Measurements from ENCODE around the gene ADRA2B. TPM values are rescaled to one million over a fixed set of nuclear protein-coding genes. Genes with fewer than 3 reads are reported as not detected.

Gene ADRA2B
- total RNA-seq, 4 donors from 2014 or later = 2.1 to 6.0 (median 4.0) TPM

DNA sequence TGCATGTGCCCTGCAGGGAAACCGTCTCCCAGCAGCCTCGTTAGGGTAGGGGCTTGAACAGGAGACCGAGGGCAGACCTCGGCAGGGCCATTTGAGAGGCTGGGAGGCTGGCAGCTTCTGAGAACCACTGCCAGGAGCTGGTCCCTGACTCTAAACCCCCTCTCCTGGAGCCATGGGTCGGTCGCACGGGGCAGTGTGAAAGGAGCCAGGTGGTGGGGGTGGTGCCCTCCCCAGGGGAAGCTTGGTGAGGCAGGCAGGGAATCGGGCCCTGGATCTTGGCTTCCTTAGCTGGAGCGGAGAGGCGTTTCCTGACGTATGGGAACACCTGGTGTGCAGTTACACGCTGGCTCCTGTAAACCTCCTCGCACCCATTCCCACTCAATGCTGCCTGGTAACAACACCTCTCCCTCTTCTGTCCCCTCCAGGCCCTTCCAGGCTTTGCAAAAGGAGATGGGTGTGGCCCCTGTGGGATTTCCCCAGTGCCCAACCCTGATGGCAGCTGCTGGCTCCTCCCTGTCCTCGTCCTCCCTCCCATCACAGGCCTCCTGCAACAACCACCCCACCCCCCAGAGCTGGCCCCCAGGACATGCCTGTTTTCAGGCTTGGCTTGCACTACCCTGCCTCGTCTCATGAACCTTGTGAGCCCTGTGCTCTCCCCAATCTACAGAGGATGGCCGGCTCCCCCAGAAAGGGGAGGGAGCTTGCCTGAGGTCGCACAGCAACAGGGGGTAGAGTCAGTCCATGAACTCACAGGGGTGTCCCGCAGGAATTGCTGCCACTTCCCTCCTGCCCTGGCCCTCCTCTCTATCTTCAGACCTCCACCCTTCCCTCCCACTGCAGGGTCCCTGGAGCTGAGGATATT is 24.4 kb downstream of the ADRA2B start:
- no peaks in the 10 kb centered on the region for H3K9me3 ChIP-seq
- H3K4me1 ChIP-seq = peaks cover 0 to 9% (median 0%) of the 10 kb centered on the region in 4 donors
- no peaks in the 10 kb centered on the region for H3K36me3 ChIP-seq
- H3K27ac ChIP-seq (replicated peaks in 1 of 4) = no peak overlapping the region
- no peak overlapping the region for H3K4me3 ChIP-seq
- H3K27me3 ChIP-seq = peaks cover 0 to 19% (median 0%) of the 10 kb centered on the region in 4 donors
- TF ChIP-seq, protein P1, sequence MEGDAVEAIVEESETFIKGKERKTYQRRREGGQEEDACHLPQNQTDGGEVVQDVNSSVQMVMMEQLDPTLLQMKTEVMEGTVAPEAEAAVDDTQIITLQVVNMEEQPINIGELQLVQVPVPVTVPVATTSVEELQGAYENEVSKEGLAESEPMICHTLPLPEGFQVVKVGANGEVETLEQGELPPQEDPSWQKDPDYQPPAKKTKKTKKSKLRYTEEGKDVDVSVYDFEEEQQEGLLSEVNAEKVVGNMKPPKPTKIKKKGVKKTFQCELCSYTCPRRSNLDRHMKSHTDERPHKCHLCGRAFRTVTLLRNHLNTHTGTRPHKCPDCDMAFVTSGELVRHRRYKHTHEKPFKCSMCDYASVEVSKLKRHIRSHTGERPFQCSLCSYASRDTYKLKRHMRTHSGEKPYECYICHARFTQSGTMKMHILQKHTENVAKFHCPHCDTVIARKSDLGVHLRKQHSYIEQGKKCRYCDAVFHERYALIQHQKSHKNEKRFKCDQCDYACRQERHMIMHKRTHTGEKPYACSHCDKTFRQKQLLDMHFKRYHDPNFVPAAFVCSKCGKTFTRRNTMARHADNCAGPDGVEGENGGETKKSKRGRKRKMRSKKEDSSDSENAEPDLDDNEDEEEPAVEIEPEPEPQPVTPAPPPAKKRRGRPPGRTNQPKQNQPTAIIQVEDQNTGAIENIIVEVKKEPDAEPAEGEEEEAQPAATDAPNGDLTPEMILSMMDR (IDR thresholded peaks at IDR 0.05) = no peak
- intact Hi-C loops (cut with DNase I) = no loop called here
- peak; percentile 60 for DNase-seq (ENCODE audit: extremely low spot score)
- 70% methylated on average over 7 of the region's 18 CpGs for WGBS

- no peak for DNase-seq (ENCODE audit: extremely low spot score)
- H3K9me3 ChIP-seq = no peaks in the 10 kb centered on the region
- TF ChIP-seq POLR2A (IDR thresholded peaks at IDR 0.05; ENCODE audit: low read depth) (no peak), POLR2AphosphoS5 (IDR thresholded peaks at IDR 0.05) (no peak)
- peaks cover 0 to 9% (median 0%) of the 10 kb centered on the region in 4 donors for H3K4me1 ChIP-seq
- no peak overlapping the region for H3K27ac ChIP-seq (replicated peaks in 1 of 4)
- H3K4me3 ChIP-seq = no peak overlapping the region
- WGBS = 89% methylated on average over 11 of the region's 14 CpGs
- H3K27me3 ChIP-seq = peaks cover 0 to 19% (median 0%) of the 10 kb centered on the region in 4 donors
- H3K36me3 ChIP-seq = no peaks in the 10 kb centered on the region
- intact Hi-C loops (cut with DNase I) = no loop called here
Measured at GRCh38 chr2:96091141-96091710, 25.1 kb downstream of the ADRA2B start.

DNA sequence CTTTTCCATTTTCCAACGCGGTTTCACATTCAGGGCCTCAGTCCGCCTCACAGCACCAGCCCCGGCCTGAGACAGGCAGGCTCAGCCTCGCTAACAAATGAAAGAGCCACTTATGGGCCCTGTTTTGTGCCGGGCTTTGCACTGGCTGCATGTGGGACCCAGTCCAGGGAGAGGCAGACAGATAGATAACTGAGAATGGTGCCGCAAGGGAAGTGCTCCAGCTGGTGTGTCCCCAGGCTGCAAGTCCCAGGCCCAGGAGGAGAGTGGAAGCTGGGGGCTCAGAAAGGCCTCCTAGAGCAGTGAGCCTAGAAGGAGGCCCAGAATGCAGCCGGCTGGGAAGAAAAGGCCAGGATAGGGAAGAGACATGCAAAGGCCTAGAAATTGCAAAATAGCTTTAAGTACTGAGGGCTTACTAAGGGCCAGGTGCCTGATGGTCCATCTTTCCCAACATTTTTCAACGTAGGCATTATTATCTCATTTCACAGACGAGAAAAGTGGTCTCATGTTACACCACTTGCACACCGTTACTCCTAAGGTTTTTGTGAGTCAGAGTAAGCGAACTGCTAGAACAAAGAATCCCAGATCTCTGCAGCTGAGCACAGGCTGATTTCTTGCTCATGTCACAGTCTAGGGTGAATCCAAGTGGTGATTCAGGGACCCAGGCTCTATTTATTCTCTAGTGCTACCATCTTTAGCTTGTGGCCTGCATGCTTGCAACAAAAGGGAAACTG is 26.0 kb downstream of the ADRA2B start:
- Histone ChIP-seq H3K27me3 (peaks cover 0 to 23% (median 0%) of the 10 kb centered on the region in 4 donors), H3K9me3 (no peaks in the 10 kb centered on the region), H3K36me3 (no peaks in the 10 kb centered on the region), H3K4me1 (peaks cover 0 to 9% (median 0%) of the 10 kb centered on the region in 4 donors), H3K27ac (replicated peaks in 1 of 4) (no peak overlapping the region), H3K4me3 (no peak overlapping the region)
- WGBS = 87% methylated on average over 7 of the region's 12 CpGs
- intact Hi-C loops (cut with DNase I) = no loop called here
- TF ChIP-seq, protein P1 (IDR thresholded peaks at IDR 0.05) = no peak
- TF ChIP-seq EP300 (IDR thresholded peaks at IDR 0.05) (no peak), POLR2A (IDR thresholded peaks at IDR 0.05; ENCODE audit: low read depth) (no peak), POLR2AphosphoS5 (IDR thresholded peaks at IDR 0.05) (no peak)
- peak; percentile 75 for DNase-seq (ENCODE audit: extremely low spot score)

- peaks cover 0 to 23% (median 0%) of the 10 kb centered on the region in 4 donors for H3K27me3 ChIP-seq
- H3K4me1 ChIP-seq = peaks cover 0 to 11% (median 1%) of the 10 kb centered on the region in 4 donors
- no peaks in the 10 kb centered on the region for H3K9me3 ChIP-seq
- H3K4me3 ChIP-seq = no peak overlapping the region
- no peak for TF ChIP-seq POLR2AphosphoS5 (IDR thresholded peaks at IDR 0.05)
- TF ChIP-seq, protein P1 (IDR thresholded peaks at IDR 0.05) = no peak
- no peak for TF ChIP-seq POLR2A (IDR thresholded peaks at IDR 0.05; ENCODE audit: low read depth)
- TF ChIP-seq EP300 (IDR thresholded peaks at IDR 0.05) = no peak
- WGBS = 57% methylated on average over 13 of the region's 22 CpGs
- peak; percentile 81 for DNase-seq (ENCODE audit: extremely low spot score)
- H3K36me3 ChIP-seq = no peaks in the 10 kb centered on the region
- H3K27ac ChIP-seq (replicated peaks in 1 of 4) = no peak overlapping the region
- intact Hi-C loops (cut with DNase I) = no loop called here
Measured at GRCh38 chr2:96089356-96090195, 26.8 kb downstream of the ADRA2B start.

Measured in esophagus muscularis mucosa (tissue), 4 donors.